ENCODE results near the gene MLLT3.

DNA sequence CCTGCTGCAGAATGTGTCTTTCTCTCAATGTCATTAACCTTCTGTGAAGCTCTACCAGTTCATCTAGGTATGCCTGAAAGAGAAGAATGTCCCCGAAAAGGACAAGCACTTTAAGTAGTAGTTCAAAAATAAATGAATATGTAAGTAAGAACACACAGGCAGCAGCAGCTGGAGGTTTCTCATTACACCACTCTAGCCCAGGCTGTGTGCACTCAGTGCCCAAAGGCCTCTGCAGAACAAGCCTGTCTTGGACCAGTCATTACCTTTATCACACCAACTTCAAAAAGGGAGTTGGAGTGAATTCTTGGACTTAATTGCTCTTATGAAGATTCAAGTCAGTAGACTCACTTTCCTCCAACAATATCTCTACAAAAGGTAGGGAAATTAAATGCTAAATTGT, 268.8 kb downstream of the MLLT3 start:
- TF ChIP-seq, protein P1, sequence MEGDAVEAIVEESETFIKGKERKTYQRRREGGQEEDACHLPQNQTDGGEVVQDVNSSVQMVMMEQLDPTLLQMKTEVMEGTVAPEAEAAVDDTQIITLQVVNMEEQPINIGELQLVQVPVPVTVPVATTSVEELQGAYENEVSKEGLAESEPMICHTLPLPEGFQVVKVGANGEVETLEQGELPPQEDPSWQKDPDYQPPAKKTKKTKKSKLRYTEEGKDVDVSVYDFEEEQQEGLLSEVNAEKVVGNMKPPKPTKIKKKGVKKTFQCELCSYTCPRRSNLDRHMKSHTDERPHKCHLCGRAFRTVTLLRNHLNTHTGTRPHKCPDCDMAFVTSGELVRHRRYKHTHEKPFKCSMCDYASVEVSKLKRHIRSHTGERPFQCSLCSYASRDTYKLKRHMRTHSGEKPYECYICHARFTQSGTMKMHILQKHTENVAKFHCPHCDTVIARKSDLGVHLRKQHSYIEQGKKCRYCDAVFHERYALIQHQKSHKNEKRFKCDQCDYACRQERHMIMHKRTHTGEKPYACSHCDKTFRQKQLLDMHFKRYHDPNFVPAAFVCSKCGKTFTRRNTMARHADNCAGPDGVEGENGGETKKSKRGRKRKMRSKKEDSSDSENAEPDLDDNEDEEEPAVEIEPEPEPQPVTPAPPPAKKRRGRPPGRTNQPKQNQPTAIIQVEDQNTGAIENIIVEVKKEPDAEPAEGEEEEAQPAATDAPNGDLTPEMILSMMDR (IDR thresholded peaks at IDR 0.05) = no peak
- TF ChIP-seq EP300 (IDR thresholded peaks at IDR 0.05) = no peak
